NT2/D1 (cell line): ENCODE results near the gene GALNT5.

Experiments
- YY1 ChIP-seq: IDR thresholded peaks from 2 replicates; pipeline ENCODE4 v1.6.1; 2011; ENCODE audit not compliant: insufficient read length, insufficient read depth
- ZNF274 ChIP-seq: IDR thresholded peaks from 2 replicates; pipeline ENCODE4 v1.6.1; 2011; ENCODE audit warnings: mild to moderate bottlenecking, low read depth, low read length

GRCh38 chr2:157301307-157301706 is 43.8 kb downstream of the GALNT5 start:
- TF ChIP-seq YY1 (no peak), ZNF274 (no peak)
